Pulmonary artery endothelial cell (primary cell): Measurements from ENCODE around the gene ACKR1. TPM values are rescaled to one million over a fixed set of nuclear protein-coding genes. Genes with fewer than 3 reads are reported as not detected.

Experiments
- DNase-seq: peaks from one replicate; pipeline ENCODE4 v3.0.0-alpha.2; 2011; ENCODE audit warnings: low read depth, low spot score
- total RNA-seq: library from RNA; depleted of rRNA; stranded (reverse); fragments of >200 nt; gene quantifications from 2 replicates; pipeline ENCODE4 v1.2.3, GENCODE V29; 2014

ACKR1 gene
- total RNA-seq, 1 donor from 2014 or later: 0.86 TPM

DNA sequence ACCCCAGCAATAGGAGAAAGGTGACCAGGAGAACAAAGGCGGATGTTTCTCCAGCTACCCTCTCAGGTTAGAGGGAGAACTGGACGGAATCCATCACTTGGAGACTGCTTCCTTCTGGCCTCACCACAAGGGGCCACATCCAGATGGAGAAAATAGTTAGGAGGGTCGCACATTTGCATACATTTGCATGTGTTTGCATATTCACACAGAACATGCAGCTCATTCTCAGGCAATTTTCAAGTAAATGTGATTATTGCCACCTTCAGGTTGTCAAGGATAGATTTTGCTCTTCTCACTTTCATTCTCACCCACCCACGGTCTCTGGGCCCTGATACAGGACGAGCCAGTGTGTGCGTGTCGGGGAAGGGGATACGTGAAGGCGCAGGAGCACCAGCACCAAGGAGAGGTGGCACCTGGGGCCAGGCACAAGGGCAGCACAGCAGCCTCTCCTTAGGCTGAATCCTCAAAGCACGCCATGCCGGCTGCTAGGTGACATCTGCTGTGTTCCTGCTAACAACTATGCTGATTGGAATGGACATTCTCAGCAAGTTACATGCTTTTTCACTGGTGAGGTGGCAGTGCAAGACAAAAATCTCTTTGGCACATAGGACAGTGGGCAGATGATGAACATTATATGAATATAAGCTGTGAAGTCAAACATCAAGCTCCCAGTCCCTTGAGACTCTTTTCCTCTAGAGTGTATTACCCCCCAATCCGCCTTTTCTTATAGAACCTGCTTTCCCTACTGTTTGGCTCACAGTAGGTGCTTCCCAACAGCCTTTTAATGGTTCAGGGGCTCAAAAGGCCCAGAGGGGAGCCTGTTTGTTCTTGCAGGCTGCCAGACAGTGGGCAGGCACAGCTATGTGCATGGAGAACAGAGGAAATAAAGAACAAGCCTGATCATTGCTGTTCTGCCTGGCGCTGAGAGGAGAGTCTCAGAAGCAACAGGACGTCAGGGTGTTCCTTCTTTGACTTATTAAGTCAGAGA, 14.3 kb downstream of the ACKR1 start:
- DNase-seq: no peak

- no peak for DNase-seq
Observed at GRCh38 chr1:159222075-159222865, 17.6 kb downstream of the ACKR1 start.

DNA sequence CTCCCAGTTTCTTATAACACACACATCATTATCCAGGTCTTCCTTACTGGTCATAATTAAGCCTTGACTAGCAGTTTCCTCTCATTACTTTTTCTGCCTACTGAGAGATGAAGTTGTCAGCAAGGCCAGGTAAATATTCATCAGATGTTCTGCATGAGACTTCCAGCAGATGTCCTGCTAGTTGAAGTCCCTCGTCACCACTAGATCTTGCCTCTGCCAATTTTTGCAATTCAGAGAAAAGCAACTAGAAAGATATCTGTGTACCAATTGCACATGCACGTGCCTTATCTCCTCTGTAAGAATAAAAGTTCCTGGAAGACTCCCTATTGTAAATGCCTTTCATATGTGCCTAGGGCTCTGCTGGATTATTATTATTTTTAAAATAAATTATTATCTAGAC, 18.3 kb downstream of the ACKR1 start:
- DNase-seq: no peak

DNA sequence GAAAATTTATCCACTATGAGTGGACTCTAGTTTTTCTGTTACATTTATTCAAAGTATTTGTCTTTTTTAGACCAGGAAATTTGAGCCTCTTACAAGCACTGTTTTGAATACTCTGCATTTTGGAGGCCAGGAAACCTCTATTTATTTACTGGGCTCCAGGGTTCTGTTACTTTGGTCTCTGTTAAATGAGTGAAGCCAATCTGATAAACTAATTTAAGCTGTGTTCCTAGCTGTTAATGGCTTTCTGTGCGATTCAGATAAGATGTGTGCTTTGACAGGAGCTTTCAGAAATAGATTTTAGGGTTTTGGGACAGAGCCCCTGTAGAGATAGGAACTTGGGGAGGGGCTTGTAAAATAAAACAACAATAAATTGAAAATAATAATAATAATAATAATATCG, 23.9 kb downstream of the ACKR1 start:
- no peak for DNase-seq

DNA sequence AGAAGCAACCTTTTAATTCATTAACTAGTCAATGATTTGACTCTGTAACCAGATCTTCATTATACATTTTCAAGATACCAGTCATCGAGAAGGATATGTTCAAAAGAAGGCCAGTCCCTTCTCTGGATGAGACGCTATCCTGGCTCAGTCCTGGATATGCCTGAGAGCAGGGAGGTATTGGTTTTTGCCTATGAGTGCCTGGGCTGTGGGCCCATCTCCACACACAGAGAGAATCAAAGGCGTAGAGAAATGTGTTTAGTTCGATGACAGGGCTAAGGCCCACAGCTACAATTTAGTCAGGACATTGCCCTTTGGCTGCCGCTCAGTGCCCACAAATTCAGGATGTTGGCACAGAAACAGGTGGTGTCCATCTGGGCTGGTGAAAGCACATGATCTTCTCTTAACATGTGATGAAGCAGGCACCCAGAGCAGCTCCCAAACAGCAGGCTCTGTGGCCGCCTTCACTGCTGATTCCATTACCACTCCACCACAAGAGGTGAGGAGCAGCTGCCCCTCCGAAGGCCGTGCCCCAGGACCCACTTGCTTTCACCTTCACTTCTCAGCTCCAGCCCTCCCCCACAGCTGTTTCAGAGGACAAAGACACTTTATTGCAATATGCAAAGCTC, 24.7 kb downstream of the ACKR1 start:
- no peak for DNase-seq

GRCh38 chr1:159229896-159230295, 25.2 kb downstream of the ACKR1 start:
- no peak for DNase-seq

GRCh38 chr1:159239551-159240220, 35.0 kb downstream of the ACKR1 start:
- no peak for DNase-seq

GRCh38 chr1:159247266-159247665, 42.6 kb downstream of the ACKR1 start:
- DNase-seq: no peak

- no peak for DNase-seq
Observed at GRCh38 chr1:159248311-159248710, 43.6 kb downstream of the ACKR1 start.

- DNase-seq: no peak
Observed at GRCh38 chr1:159250638-159251216, 46.1 kb downstream of the ACKR1 start.

Other genes with a start within 250 kb of the ACKR1 start
- 117 and 121 TPM in 2 replicates for gene IFI16, start 195.0 kb upstream of the ACKR1 start, total RNA-seq
- not detected in 2 replicates for gene AIM2, start 128.1 kb upstream of the ACKR1 start, total RNA-seq
- 0.21 and 29.6 TPM in 2 replicates for gene CADM3, start 33.3 kb upstream of the ACKR1 start, total RNA-seq
- not detected in 2 replicates for gene FCER1A, start 97.5 kb downstream of the ACKR1 start, total RNA-seq
- gene OR10J4, start 227.3 kb downstream of the ACKR1 start, total RNA-seq: not detected in 2 replicates
- not detected in 2 replicates for gene OR10J1, start 234.8 kb downstream of the ACKR1 start, total RNA-seq